ENCODE results near the gene POU2F2.

DNA sequence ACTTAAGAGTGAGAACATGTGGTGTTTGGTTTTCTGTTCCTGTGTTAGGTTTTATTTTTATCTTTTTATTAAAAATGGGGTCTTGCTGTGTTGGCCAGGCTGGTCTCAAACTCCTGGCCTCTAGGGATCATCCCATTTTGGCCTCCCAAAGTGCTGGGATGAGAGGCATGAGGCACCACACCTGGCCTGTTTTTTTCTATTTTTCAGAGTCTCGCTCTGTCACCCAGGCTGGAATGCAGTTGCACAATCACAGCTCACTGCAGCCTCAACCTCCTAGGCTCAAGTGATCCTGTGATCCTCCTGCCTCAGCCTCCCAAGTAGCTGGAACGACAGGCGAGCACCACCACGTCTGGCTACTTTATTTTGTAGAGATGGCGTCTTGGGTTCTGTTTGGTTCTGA is 48.7 kb downstream of the POU2F2 start:
- TF ChIP-seq, protein P1, sequence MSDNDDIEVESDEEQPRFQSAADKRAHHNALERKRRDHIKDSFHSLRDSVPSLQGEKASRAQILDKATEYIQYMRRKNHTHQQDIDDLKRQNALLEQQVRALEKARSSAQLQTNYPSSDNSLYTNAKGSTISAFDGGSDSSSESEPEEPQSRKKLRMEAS (IDR thresholded peaks at IDR 0.05) = no peak
- TF ChIP-seq POLR2A (IDR thresholded peaks at IDR 0.05; ENCODE audit: borderline replicate concordance, extremely low read depth, insufficient read depth, insufficient read length) (no peak), YY1 (IDR thresholded peaks at IDR 0.05; ENCODE audit: extremely low read depth, insufficient replicate concordance, low read depth, low read length) (no peak), RAD21 (IDR thresholded peaks at IDR 0.05; ENCODE audit: low read depth) (no peak), JUND (IDR thresholded peaks at IDR 0.05) (no peak)
- TF ChIP-seq, protein P2, sequence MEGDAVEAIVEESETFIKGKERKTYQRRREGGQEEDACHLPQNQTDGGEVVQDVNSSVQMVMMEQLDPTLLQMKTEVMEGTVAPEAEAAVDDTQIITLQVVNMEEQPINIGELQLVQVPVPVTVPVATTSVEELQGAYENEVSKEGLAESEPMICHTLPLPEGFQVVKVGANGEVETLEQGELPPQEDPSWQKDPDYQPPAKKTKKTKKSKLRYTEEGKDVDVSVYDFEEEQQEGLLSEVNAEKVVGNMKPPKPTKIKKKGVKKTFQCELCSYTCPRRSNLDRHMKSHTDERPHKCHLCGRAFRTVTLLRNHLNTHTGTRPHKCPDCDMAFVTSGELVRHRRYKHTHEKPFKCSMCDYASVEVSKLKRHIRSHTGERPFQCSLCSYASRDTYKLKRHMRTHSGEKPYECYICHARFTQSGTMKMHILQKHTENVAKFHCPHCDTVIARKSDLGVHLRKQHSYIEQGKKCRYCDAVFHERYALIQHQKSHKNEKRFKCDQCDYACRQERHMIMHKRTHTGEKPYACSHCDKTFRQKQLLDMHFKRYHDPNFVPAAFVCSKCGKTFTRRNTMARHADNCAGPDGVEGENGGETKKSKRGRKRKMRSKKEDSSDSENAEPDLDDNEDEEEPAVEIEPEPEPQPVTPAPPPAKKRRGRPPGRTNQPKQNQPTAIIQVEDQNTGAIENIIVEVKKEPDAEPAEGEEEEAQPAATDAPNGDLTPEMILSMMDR (IDR thresholded peaks at IDR 0.05 in 2 of 3, conservative IDR thresholded peaks at IDR 0.05 in 1 of 3; ENCODE audit: borderline replicate concordance in 1 of 3, insufficient read depth in 1 of 3, low read depth in 2 of 3, low read length in 2 of 3) = no peak
